ENCODE data around the gene BBX.

BBX gene

DNA sequence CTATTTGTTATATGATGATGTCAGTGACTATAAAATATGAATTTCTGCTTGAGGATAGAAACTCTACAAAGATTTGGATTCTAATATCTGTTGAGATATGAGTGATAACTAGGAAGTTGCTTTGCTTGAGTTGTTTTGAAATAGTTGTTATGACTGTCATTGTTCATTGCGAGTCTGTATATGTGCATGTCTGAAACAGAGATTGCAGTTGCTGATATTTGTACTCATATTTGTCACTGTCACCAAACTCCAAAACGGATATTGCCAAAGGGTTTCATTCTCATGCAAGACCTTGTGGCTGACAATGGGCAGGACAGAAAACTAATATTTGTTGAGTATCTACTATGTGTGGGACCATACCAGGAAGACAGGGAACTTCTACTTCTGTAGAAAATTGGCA is 327.9 kb downstream of the BBX start:
- no peak for FAIRE-seq

GRCh38 chr3:107853821-107854220 is 331.1 kb downstream of the BBX start:
- no peak for FAIRE-seq

- no peak for FAIRE-seq
Observed at GRCh38 chr3:107854733-107855132, 332.0 kb downstream of the BBX start.

GRCh38 chr3:107855710-107856109 is 332.9 kb downstream of the BBX start:
- no peak for FAIRE-seq

- FAIRE-seq, result no peak
Observed at GRCh38 chr3:107857854-107858253, 335.1 kb downstream of the BBX start.

GRCh38 chr3:107858876-107859275 is 336.1 kb downstream of the BBX start:
- no peak for FAIRE-seq
